K562 (cell line): ENCODE data around the gene ACOT9. TPM values are rescaled to one million over a fixed set of nuclear protein-coding genes. Genes with fewer than 3 reads are reported as not detected.

Source experiments
- ATAC-seq: fragments of 200-7000 bp; cut with Tn5 transposase; 3 replicates; pipeline ENCODE4 v1.9.1; 2020; ENCODE audit warnings: moderate library complexity
- BruUV-seq: library from RNA; stranded (reverse); fragments of 400-500 nt; replicated peaks from 2 replicates; lab custom pipeline; 2021; lab: Mats Ljungman, UMichigan
- CTCF ChIA-PET: fragments of 300-600 bp; formaldehyde crosslinking; extraction: SDS; loops from one replicate; lab custom pipeline; 2021; ENCODE audit warnings: low intra/inter-chr PET ratio; lab: Yijun Ruan, JAX
- POLR2A ChIA-PET: fragments of 300-600, 350-650 bp; sonication (Branson Sonifier 250); formaldehyde crosslinking; extraction: SDS; loops from one replicate; lab custom pipeline; 2021; ENCODE audit warnings: antibody characterized with exemption, inconsistent platforms; lab: Yijun Ruan, JAX
- DNase-seq, 4 experiments: peaks; one replicate each; pipeline versions ENCODE4 v3.0.0 to v3.0.0-alpha.2; 2011 to 2018; ENCODE audit warnings: low spot score in 3 of 4, mixed read lengths in 3 of 4; ENCODE audit errors: extremely low read depth in 1 of 4
- FAIRE-seq: peaks from 2 replicates; lab custom pipeline; 2011; peaks lifted over from hg19 to GRCh38; lab: Jason Lieb, UNC
- H2AFZ ChIP-seq: 2 replicates; pipeline ENCODE4 v1.6.0; 2011; ENCODE audit warnings: low read depth, low read length, control low read depth, inconsistent platforms
- H3K27ac ChIP-seq: fragments of 200-600 bp; 3 replicates; pipeline ENCODE4 v1.8.0; 2011; ENCODE audit warnings: low read depth, mild to moderate bottlenecking, control low read depth, inconsistent platforms, low read length, moderate library complexity, mixed read lengths; ENCODE audit errors: extremely low read depth
- H3K27me3 ChIP-seq, 2 experiments: fragments of 300-600 bp in 1 of 2; 2 replicates in 1 of 2; 3 replicates in 1 of 2; pipeline versions ENCODE4 v1.6.0 to v1.8.0; 2011; ENCODE audit warnings: inconsistent platforms in 2 of 2, low read length in 2 of 2, mild to moderate bottlenecking in 1 of 2, mixed read lengths in 1 of 2, moderate library complexity in 1 of 2; ENCODE audit not compliant: control insufficient read depth in 2 of 2, insufficient read depth in 2 of 2
- H3K36me3 ChIP-seq: fragments of 300-600 bp; 3 replicates; pipeline ENCODE4 v1.8.0; 2011; ENCODE audit warnings: mild to moderate bottlenecking, low read length, inconsistent platforms; ENCODE audit not compliant: control insufficient read depth, insufficient read depth
- H3K4me1 ChIP-seq, 2 experiments: fragments of 200-600 bp in 1 of 2; replicated peaks in 1 of 2; 2 replicates in 1 of 2; 3 replicates in 1 of 2; pipeline versions ENCODE4 v1.5.1 to v1.8.0; 2011; ENCODE audit warnings: inconsistent platforms in 2 of 2, low read length in 2 of 2, mild to moderate bottlenecking in 1 of 2, mixed read lengths in 1 of 2, moderate library complexity in 1 of 2; ENCODE audit not compliant: control insufficient read depth in 2 of 2, insufficient read depth in 2 of 2
- H3K4me2 ChIP-seq: 2 replicates; pipeline ENCODE4 v1.6.1; 2011; ENCODE audit warnings: low read length, control low read depth, inconsistent platforms, mixed read lengths; ENCODE audit not compliant: insufficient read depth
- H3K4me3 ChIP-seq: fragments of 200-600 bp; sonication (generic), shearing (Covaris generic); 2 replicates; pipeline ENCODE4 v1.5.1; 2016; ENCODE audit warnings: control low read depth, inconsistent platforms
- H3K79me2 ChIP-seq: fragments of 200-600 bp; 3 replicates; pipeline ENCODE4 v1.8.0; 2011; ENCODE audit warnings: low read length, inconsistent platforms; ENCODE audit not compliant: control insufficient read depth, insufficient read depth
- H3K9ac ChIP-seq, 2 experiments: 2 replicates each; pipeline versions ENCODE4 v1.6.0 to v1.6.1; 2011; ENCODE audit warnings: low read depth in 2 of 2, low read length in 2 of 2, control low read depth in 1 of 2, inconsistent platforms in 1 of 2, mild to moderate bottlenecking in 1 of 2, mixed read lengths in 1 of 2; ENCODE audit not compliant: insufficient read depth in 1 of 2
- H3K9me1 ChIP-seq: one replicate; pipeline ENCODE4 v1.6.0; 2011; ENCODE audit warnings: inconsistent platforms, mild to moderate bottlenecking, low read length, moderate library complexity; ENCODE audit not compliant: control insufficient read depth, insufficient read depth
- H3K9me3 ChIP-seq: replicated peaks from 2 replicates; pipeline ENCODE4 v1.5.1; 2011; ENCODE audit warnings: low read depth, low read length, inconsistent platforms; ENCODE audit not compliant: control insufficient read depth, insufficient read depth
- H4K20me1 ChIP-seq: replicated peaks from 2 replicates; pipeline ENCODE4 v1.6.1; 2011; ENCODE audit warnings: low read length, inconsistent platforms, mixed read lengths; ENCODE audit not compliant: control insufficient read depth, insufficient read depth
- CHD1 ChIP-seq: fragments of 200-600 bp; sonication (generic); IDR thresholded peaks from one replicate; pipeline ENCODE4 v1.6.1; 2012; ENCODE audit warnings: mild to moderate bottlenecking, moderate library complexity, low read length, inconsistent platforms
- CUX1 ChIP-seq: fragments of 200-800 bp; sonication (Bioruptor generic); IDR thresholded peaks from 2 replicates; pipeline ENCODE4 v1.6.1; 2016; ENCODE audit warnings: missing genetic modification characterization, missing compliant biosample characterization
- DEAF1 ChIP-seq: fragments of 450-650 bp; formaldehyde crosslinking; IDR thresholded peaks from 2 replicates; pipeline ENCODE4 v1.4.0; 2020; ENCODE audit warnings: mild to moderate bottlenecking, moderate library complexity
- KLF16 ChIP-seq: IDR thresholded peaks from 2 replicates; pipeline ENCODE4 v1.6.1; 2016; ENCODE audit warnings: antibody characterized with exemption
- NCOA6 ChIP-seq: fragments of 450-650 bp; IDR thresholded peaks from 2 replicates; pipeline ENCODE4 v1.6.1; 2017; ENCODE audit warnings: mild to moderate bottlenecking
- PHB2 ChIP-seq: fragments of 450-650 bp; IDR thresholded peaks from 2 replicates; pipeline ENCODE4 v1.6.1; 2017; ENCODE audit warnings: low read depth
- PTTG1 ChIP-seq: fragments of 450-650 bp; IDR thresholded peaks from 2 replicates; pipeline ENCODE4 v1.6.1; 2016; ENCODE audit warnings: low read depth, mild to moderate bottlenecking, missing genetic modification characterization, missing compliant biosample characterization
- SNAPC5 ChIP-seq: fragments of 250-450 bp; sonication (Bioruptor Pico); IDR thresholded peaks from 2 replicates; pipeline ENCODE4 v1.8.0; 2021; ENCODE audit warnings: moderate library complexity, mild to moderate bottlenecking, inconsistent platforms
- TEAD1 ChIP-seq, 2 experiments: fragments of 450-650 bp in 1 of 2; sonication (generic) in 1 of 2; formaldehyde crosslinking; IDR thresholded peaks; 2 replicates each; pipeline versions ENCODE4 v1.4.0 to v1.8.0; 2020 to 2022; ENCODE audit warnings: mild to moderate bottlenecking in 2 of 2, missing genetic modification reagents in 1 of 2
- XRCC5 ChIP-seq: fragments of 200-400 bp; formaldehyde crosslinking; IDR thresholded peaks from 2 replicates; pipeline ENCODE4 v1.6.1; 2017; ENCODE audit warnings: low read depth, mild to moderate bottlenecking, low read length
- ZNF143 ChIP-seq: sonication (generic); formaldehyde crosslinking; IDR thresholded peaks from 2 replicates; pipeline ENCODE4 v1.9.0; 2022; ENCODE audit warnings: mild to moderate bottlenecking, missing genetic modification reagents
- ZNF146 ChIP-seq: IDR thresholded peaks from one replicate; pipeline ENCODE4 v1.6.1; 2018; ENCODE audit warnings: missing compliant biosample characterization; ENCODE audit not compliant: unreplicated experiment
- ZNF23 ChIP-seq: fragments of 250-450 bp; sonication (Bioruptor Pico); IDR thresholded peaks from 2 replicates; pipeline ENCODE4 v1.4.0; 2020; ENCODE audit warnings: mild to moderate bottlenecking
- ZNF668 ChIP-seq: fragments of 250-450 bp; sonication (Bioruptor Pico); IDR thresholded peaks from 2 replicates; pipeline ENCODE4 v1.8.0; 2022; ENCODE audit warnings: mild to moderate bottlenecking, inconsistent platforms
- ZNF764 ChIP-seq: fragments of 250-450 bp; sonication (Bioruptor Pico); IDR thresholded peaks from 2 replicates; pipeline ENCODE4 v1.4.0; 2020; ENCODE audit warnings: low read depth, mild to moderate bottlenecking, moderate library complexity
- WGBS: fragments of 100-300 bp; shearing (Covaris generic); methylation state at CpG from one replicate; pipeline ENCODE4 v1.1.6; 2016; ENCODE audit warnings: low coverage, mixed read lengths; ENCODE audit not compliant: insufficient coverage; ENCODE audit errors: missing lambda C conversion rate; 5-methylcytosine and 5-hydroxymethylcytosine counted together
- in situ Hi-C: fragments of 300-500 bp; cut with MboI; formaldehyde crosslinking; loops from 4 replicates; pipeline ENCODE4 v1.15.0; 2018; ENCODE audit warnings: inconsistent platforms, mixed read lengths
- intact Hi-C: fragments of 100-400 bp; cut with micrococcal nuclease; formaldehyde crosslinking; loops from 2 replicates; pipeline ENCODE4 v1.14.2; 2022
- polyA plus RNA-seq, 8 experiments: library from polyadenylated mRNA; depleted of rRNA in 4 of 8; stranded (reverse) in 5 of 8; unstranded in 3 of 8; fragments of >200 nt; fragmentation: Nextera tagmentation in 2 of 8; fragmentation: Illumina TruSeq in 1 of 8; extraction: Ambion mirVana in 2 of 8; extraction: Trizol in 1 of 8; gene quantifications; 2 replicates each; pipeline versions ENCODE4 v1.2.1 to v1.2.3, GENCODE V29; 2011 to 2014; ENCODE audit warnings: inconsistent platforms in 1 of 8, missing spikeins in 1 of 8
- total RNA-seq, 7 experiments: library from RNA; depleted of rRNA in 6 of 7; stranded (reverse); fragments of >200 nt in 6 of 7; fragmentation: Illumina TruSeq in 2 of 7; extraction: Trizol in 2 of 7; gene quantifications; 2 replicates each; pipeline versions ENCODE4 v1.2.1 to v1.2.3, GENCODE V29; 2011 to 2021; ENCODE audit warnings: low replicate concordance in 1 of 7

The ACOT9 gene
- total and polyA plus RNA-seq, 9 of the 15 experiments (the other 6 are each of a cell fraction or from before 2014, with no cell fraction given), result 31.2 to 80.9 (median 45.3) TPM

- H3K4me2 ChIP-seq, result no peak overlapping the region
- H3K9me3 ChIP-seq, result no peaks in the 10 kb centered on the region
- CTCF ChIA-PET, result no interaction called here
- FAIRE-seq, result no peak
- H3K4me3 ChIP-seq, result no peak overlapping the region
- TF ChIP-seq PHB2, result no peak
- TF ChIP-seq CHD1, result no peak
- TF ChIP-seq ZNF143, result no peak
- no peak for TF ChIP-seq XRCC5
- TF ChIP-seq KLF16, result no peak
- TF ChIP-seq SNAPC5 (CRISPR knock-in tag), result no peak
- TF ChIP-seq ZNF146 (CRISPR knock-in tag), result no peak
- no peak for TF ChIP-seq PTTG1 (tag)
- TF ChIP-seq DEAF1 (CRISPR knock-in tag), result no peak
- TF ChIP-seq TEAD1 (CRISPR knock-in tag; IDR thresholded peaks at IDR 0.05), result no peak
- no peak for TF ChIP-seq ZNF764
- no peak for TF ChIP-seq CUX1
- no peak for TF ChIP-seq ZNF23 (CRISPR knock-in tag)
- no peak for TF ChIP-seq ZNF668 (CRISPR knock-in tag)
- no peak for TF ChIP-seq NCOA6
- no peaks in the 10 kb centered on the region for H3K27me3 ChIP-seq
- no peak for ATAC-seq
- POLR2A ChIA-PET, result no interaction called here
- DNase-seq, result no peak
- no peaks in the 10 kb centered on the region for H4K20me1 ChIP-seq
- H3K36me3 ChIP-seq, result peaks cover 39% of the 10 kb centered on the region
- in situ Hi-C loops (no loop called here), intact Hi-C loops (no loop called here)
- no peak overlapping the region for H2AFZ ChIP-seq
- no TSS peak for BruUV-seq
- no peaks in the 10 kb centered on the region for H3K4me1 ChIP-seq
- H3K79me2 ChIP-seq, result peaks cover 13% of the 10 kb centered on the region
- H3K9ac ChIP-seq, result no peak overlapping the region
- H3K27ac ChIP-seq, result no peak overlapping the region
- WGBS, result 92% methylated on average over 3 of the region's 5 CpGs
- no peaks in the 10 kb centered on the region for H3K9me1 ChIP-seq
These were observed 10.4 kb downstream of the ACOT9 start for GRCh38 chrX:23732704-23733103.
